GM18498 (cell line): Measurements from ENCODE around the gene DNAH12.
"Not testable (repeated sequence)": the region's sequence is repeated elsewhere in the genome, so short reads cannot be mapped to it uniquely, and the experiment has no call there.

Experiments used
- ATAC-seq: cut with Tn5 transposase; IDR thresholded peaks from one replicate; pipeline ENCODE4 v1.9.1; 2021; ENCODE audit warnings: mild to moderate bottlenecking, moderate library complexity; ENCODE audit not compliant: unreplicated experiment

The DNAH12 gene

DNA sequence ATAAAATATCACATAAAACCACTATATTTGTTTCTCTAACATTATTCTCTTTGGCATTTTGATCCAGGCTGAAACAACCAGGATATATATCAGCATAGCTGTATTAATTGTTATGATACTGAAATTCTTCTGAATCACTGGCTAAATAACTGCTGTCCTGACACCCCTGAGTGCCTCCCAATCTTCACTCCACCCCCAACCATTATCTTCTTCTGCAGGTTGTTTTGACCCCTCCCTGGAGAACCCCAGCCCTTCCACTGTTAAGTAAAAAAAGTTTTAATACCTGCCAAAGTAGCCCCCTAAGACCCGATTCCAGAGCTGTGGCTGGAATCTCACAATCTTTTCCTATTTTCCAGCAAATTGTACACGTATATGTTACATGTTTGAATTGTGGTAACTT is 124.1 kb downstream of the DNAH12 start:
- ATAC-seq = no peak

DNA sequence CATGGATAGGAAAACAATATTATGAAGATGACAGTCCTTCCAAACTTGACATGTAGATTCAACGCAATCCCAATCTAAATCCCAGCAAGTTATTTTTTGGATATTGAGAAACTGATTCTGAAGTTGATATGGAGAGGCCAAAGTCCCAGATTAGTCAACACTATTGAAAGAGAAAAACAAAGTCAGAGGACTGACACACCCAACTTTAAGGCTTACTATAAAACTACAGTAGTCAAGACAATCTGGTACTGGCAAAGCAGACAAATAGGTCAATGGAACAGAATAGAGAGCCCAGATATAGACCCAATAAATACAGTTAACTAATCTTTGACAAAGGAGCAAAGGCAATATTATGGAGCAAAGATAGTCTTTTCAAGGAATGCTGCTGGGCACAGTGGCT is 132.4 kb downstream of the DNAH12 start:
- no peak for ATAC-seq

GRCh38 chr3:57409471-57409870 is 134.7 kb downstream of the DNAH12 start:
- no peak for ATAC-seq

DNA sequence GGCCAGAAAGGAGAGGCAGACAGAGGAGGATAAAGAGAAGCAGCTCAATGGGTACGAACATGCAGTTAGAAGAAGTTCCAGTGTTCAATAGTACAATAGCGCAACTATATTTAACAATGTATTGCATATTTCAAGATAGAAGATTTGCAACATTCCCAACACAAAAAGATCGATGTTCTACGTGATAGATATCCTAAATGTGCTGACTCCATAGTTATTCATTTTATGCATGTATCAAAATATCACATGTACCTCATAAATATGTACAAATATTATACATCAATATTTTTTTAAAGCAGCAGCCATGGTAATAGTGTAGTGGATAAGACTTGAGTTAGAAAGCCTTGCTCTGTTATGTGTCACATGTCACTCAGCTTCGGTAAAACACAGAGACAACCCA is 141.5 kb downstream of the DNAH12 start:
- no peak for ATAC-seq

- ATAC-seq = peak; percentile 99
Observed at GRCh38 chr3:57397175-57398026, 146.7 kb downstream of the DNAH12 start.

- no peak for ATAC-seq
Observed at GRCh38 chr3:57393977-57394376, 150.2 kb downstream of the DNAH12 start.

- no peak for ATAC-seq
Observed at GRCh38 chr3:57391767-57392166, 152.4 kb downstream of the DNAH12 start.

- ATAC-seq = no peak
Observed at GRCh38 chr3:57389271-57389670, 154.9 kb downstream of the DNAH12 start.

- ATAC-seq = no peak
Observed at GRCh38 chr3:57386307-57386706, 157.8 kb downstream of the DNAH12 start.

GRCh38 chr3:57385498-57385897 is 158.6 kb downstream of the DNAH12 start:
- ATAC-seq = no peak

DNA sequence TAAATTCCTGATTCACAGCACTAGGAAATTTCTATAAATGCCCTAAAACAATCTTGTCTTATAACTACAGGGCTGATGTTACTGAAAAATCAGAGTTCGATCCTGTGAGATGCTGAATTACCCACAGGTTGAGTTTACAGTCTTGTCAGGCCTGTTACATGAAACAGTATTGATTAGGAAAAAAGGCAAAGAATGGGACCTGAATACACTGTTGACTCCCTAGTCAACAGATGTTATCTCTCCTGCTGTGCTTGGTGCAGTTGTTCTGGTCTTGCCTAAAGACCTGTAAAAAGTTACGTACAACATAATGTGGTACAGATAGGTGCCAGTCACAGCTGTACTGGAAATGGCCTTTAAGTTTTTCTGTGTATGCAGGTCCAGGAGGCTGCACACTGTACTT is 160.3 kb downstream of the DNAH12 start:
- no peak for ATAC-seq

DNA sequence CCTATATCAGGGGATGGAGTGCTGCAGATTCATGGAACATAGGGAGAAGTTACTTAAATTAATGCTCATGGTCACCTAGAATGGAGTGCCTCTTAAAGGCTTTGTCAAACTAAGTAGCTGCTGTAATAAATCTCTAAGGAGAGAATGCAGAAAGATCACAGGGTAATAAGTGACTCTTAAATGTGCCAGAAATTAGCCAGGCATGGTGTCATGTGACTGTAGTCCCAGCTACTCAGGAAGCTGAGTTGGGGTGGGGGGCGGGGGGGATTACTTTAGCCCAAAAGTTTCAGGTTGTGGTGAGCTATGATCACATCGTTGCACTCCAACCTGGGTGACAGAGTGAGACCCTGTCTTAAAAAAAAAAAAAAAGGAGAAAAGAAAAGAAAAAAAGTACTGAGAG is 160.7 kb downstream of the DNAH12 start:
- ATAC-seq = no peak

GRCh38 chr3:57382933-57383332 is 161.2 kb downstream of the DNAH12 start:
- no peak for ATAC-seq

- no peak for ATAC-seq
Observed at GRCh38 chr3:57370341-57370740, 173.8 kb downstream of the DNAH12 start.

DNA sequence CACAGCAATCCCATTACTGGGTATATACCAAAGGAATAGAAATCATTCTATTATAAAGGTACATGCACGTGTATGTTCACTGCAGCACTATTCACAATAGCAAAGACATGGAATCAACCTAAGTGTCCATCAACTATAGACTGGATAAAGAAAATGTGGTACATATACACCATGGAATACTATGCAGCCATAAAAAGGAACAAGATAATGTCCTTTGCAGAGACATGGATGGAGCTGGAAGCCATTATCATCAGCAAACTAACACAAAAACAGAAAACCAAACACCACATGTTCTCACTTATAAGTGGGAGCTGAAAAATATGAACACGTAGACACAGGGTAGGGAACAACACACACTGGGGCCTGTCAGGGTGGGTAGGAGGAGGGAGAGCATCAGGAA is 179.1 kb downstream of the DNAH12 start:
- ATAC-seq = not testable (repeated sequence)

DNA sequence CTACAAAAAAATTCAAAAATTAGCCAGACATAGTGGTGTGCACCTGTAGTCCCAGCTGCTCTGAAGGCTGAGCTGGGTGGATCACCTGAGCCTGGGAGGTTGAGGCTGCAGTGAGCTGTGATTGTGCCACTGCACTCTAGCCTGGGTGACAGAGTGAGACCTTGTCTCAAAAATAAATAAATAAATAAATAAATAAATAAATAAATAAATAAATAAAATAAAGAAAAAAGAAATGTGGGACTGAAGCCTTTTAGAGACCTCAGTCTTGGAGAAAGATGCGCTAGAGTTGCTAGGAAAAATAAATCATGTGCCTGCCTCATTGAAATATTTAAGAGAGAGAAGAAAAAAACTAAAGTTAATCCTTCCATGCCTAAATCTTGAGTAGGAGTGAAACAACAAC is 187.9 kb downstream of the DNAH12 start:
- ATAC-seq = not testable (repeated sequence)

DNA sequence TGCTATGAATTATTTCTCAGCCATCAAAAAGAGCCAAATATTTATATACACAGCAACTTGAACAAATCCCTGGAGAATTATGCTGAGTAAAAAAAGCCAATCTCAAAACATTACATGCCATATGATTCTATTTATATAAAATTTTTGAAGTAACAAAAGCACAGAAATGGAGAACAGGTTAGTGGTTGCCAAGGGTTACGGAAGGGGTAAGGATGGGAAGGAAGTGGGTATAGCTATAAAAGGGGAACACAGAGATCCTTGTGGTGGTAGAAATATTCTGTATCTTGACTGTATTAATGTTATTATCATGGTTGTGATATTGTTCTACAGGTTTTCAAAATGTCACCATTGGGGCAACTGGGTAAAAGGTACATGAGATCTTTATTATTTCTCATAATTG is 189.4 kb downstream of the DNAH12 start:
- no peak for ATAC-seq

DNA sequence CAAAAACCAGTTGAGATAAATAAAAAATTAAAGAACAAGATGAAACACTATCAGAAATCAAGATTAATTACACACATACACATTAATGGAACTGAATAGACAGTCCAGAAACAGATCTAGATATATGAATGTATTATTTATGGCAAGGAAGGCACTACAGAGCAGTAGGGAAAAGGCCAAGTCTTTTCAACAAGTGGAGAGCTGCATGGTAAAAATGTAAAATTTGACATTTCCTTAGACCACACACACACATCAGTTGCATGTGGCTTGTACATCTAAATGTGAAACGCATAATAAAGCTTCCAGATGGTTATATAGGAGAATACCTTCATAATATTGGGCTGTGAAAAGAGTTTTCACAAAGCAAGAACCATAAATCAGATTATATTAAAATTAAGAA is 193.9 kb downstream of the DNAH12 start:
- ATAC-seq = no peak

DNA sequence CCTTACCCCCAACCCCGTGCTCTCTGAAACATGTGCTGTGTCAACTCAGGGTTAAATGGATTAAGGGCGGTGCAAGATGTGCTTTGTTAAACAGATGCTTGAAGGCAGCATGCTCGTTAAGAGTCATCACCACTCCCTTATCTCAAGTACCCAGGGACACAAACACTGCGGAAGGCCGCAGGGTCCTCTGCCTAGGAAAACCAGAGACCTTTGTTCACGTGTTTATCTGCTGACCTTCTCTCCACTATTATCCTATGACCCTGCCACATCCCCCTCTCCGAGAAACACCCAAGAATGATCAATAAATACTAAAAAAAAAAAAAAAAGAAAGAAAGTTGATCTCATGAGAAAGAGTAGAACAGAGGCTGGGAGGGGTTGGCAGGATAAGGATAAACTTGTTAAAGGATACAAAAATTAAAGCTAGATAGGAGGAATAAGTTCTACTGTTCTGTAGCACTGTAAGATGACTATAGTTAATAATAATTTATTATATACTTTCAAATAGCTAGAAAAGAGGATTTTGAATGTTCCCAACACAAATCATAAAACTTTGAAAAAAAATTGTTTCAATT is 205.0 kb downstream of the DNAH12 start:
- ATAC-seq = not testable (repeated sequence)

GRCh38 chr3:57338272-57339070 is 205.7 kb downstream of the DNAH12 start:
- ATAC-seq = not testable (repeated sequence)

DNA sequence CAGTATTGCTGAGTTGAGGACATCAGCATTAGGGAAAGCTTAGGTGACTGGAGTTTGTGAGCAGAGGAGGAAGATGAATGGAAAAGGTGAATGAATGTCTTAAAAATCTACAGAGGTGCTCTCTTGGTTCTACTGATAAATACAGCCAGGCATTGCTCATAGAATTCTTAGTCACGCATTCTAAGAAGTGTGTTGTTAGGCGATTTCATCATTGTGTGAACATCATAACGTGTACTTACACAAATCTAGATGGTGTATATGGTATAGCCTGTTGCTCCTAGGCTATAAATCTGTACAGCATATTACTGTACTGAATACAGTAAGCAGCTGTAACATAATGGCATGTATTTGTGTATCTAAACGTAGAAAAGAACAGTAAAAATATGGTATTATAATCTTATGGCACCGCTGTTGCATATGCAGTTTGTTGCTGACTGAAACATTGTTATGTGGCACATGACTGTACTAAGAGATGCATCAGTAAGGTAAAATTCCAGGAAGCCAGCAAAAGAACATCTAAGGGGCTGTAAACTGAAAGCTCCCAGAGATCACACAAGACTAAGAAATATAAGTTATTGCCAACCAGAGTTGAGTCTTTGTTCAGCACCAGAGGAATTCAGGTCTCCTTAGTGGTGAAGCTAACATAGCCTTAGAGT is 208.7 kb downstream of the DNAH12 start:
- ATAC-seq = no peak
